ENCODE results near the gene LAMTOR2.
A peak's percentile ranks its signal among the peaks of the same experiment; 100 is the strongest.

LAMTOR2 gene

DNA sequence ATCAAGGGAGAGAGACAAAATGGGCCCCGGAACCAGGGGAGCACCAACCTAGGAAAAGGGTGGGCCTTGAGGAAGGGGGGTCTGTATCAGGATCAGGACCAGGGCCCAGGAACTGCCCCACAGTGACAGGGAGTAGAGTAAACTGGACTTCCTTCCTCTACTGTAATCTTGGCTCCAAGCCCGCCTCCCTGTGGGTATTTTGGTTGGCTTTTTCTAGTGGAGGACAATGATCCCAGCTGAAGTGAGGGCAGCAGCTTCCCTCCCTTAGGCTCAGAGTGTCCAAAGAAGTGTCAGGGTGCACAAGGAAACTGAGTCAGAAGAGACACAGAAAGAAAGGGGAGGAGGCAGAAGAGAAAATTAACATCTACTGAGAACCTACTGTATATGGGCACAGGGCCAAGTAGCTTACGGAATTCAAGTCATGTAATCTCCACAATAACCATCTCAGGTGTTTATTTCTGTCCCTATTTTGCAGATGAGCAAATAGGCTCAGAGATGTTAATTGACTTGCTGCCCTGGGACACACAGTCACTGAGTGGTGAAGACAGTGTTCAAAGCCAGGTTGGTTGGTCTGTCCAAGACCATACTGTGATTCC, 5.8 kb upstream of the LAMTOR2 start:
- Histone ChIP-seq H3K36me3 (ENCODE audit: insufficient read depth) (peaks cover 7% of the 10 kb centered on the region; the same call in 1 of the 2 replicates), H4K20me1 (ENCODE audit: insufficient read depth) (no peaks in the 10 kb centered on the region; the same call in 1 of the 2 replicates), H3K27ac (no peak overlapping the region), H3K9ac (no peak overlapping the region), H3K27me3 (ENCODE audit: insufficient read depth, low read depth) (no peaks in the 10 kb centered on the region), H3K79me2 (ENCODE audit: insufficient read depth, low read depth) (peaks cover 20% of the 10 kb centered on the region), H3K4me1 (ENCODE audit: low read depth, poor library complexity, severe bottlenecking) (peaks cover 20% of the 10 kb centered on the region), H2AFZ (ENCODE audit: low read depth) (no peak overlapping the region), H3K4me3 (IDR thresholded peaks at IDR 0.05; ENCODE audit: insufficient read depth, low read depth, low read length) (no peak overlapping the region), H3K4me2 (no peak overlapping the region)
- TF ChIP-seq CTCF (conservative IDR thresholded peaks at IDR 0.05; ENCODE audit: low read depth, low read length) = no peak

- H3K27me3 ChIP-seq (ENCODE audit: insufficient read depth, low read depth) = no peaks in the 10 kb centered on the region
- no peak overlapping the region for H3K9ac ChIP-seq
- no peaks in the 10 kb centered on the region; the same call in 1 of the 2 replicates for H4K20me1 ChIP-seq (ENCODE audit: insufficient read depth)
- H3K4me1 ChIP-seq (ENCODE audit: low read depth, poor library complexity, severe bottlenecking) = peaks cover 20% of the 10 kb centered on the region
- H3K27ac ChIP-seq = no peak overlapping the region
- H2AFZ ChIP-seq (ENCODE audit: low read depth) = no peak overlapping the region
- no peak for TF ChIP-seq CTCF (conservative IDR thresholded peaks at IDR 0.05; ENCODE audit: low read depth, low read length)
- H3K4me2 ChIP-seq = no peak overlapping the region
- peaks cover 23% of the 10 kb centered on the region for H3K79me2 ChIP-seq (ENCODE audit: insufficient read depth, low read depth)
- no peak overlapping the region for H3K4me3 ChIP-seq (IDR thresholded peaks at IDR 0.05; ENCODE audit: insufficient read depth, low read depth, low read length)
- H3K36me3 ChIP-seq (ENCODE audit: insufficient read depth) = peaks cover 7% of the 10 kb centered on the region; the same call in 1 of the 2 replicates
Observed at GRCh38 chr1:156050376-156050775, 4.2 kb upstream of the LAMTOR2 start.

GRCh38 chr1:156051011-156051725, 3.4 kb upstream of the LAMTOR2 start:
- Histone ChIP-seq H3K27me3 (ENCODE audit: insufficient read depth, low read depth) (no peaks in the 10 kb centered on the region), H4K20me1 (ENCODE audit: insufficient read depth) (no peaks in the 10 kb centered on the region; the same call in 1 of the 2 replicates), H3K79me2 (ENCODE audit: insufficient read depth, low read depth) (peaks cover 26% of the 10 kb centered on the region), H3K4me1 (ENCODE audit: low read depth, poor library complexity, severe bottlenecking) (peaks cover 22% of the 10 kb centered on the region), H3K36me3 (ENCODE audit: insufficient read depth) (peaks cover 7% of the 10 kb centered on the region; the same call in 1 of the 2 replicates), H3K4me2 (no peak overlapping the region), H3K27ac (no peak overlapping the region), H3K4me3 (IDR thresholded peaks at IDR 0.05; ENCODE audit: insufficient read depth, low read depth, low read length) (no peak overlapping the region), H2AFZ (ENCODE audit: low read depth) (no peak overlapping the region), H3K9ac (no peak overlapping the region)
- TF ChIP-seq CTCF (conservative IDR thresholded peaks at IDR 0.05; ENCODE audit: low read depth, low read length) = no peak

GRCh38 chr1:156052862-156053767, 1.5 kb upstream of the LAMTOR2 start:
- Histone ChIP-seq H3K27me3 (ENCODE audit: insufficient read depth, low read depth) (no peaks in the 10 kb centered on the region), H3K27ac (peak overlapping the region; percentile 91), H4K20me1 (ENCODE audit: insufficient read depth) (no peaks in the 10 kb centered on the region; the same call in 1 of the 2 replicates), H3K79me2 (ENCODE audit: insufficient read depth, low read depth) (peaks cover 26% of the 10 kb centered on the region), H3K36me3 (ENCODE audit: insufficient read depth) (peaks cover 7% of the 10 kb centered on the region; the same call in 1 of the 2 replicates), H3K4me2 (peak overlapping the region; percentile 59), H2AFZ (ENCODE audit: low read depth) (peak overlapping the region; percentile 77), H3K4me1 (ENCODE audit: low read depth, poor library complexity, severe bottlenecking) (peaks cover 22% of the 10 kb centered on the region), H3K4me3 (IDR thresholded peaks at IDR 0.05; ENCODE audit: insufficient read depth, low read depth, low read length) (peak overlapping the region; percentile 81), H3K9ac (peak overlapping the region; percentile 92)
- peak; percentile 21 for TF ChIP-seq CTCF (conservative IDR thresholded peaks at IDR 0.05; ENCODE audit: low read depth, low read length)
